Measurements from ENCODE around the gene TTC4. TPM values are rescaled to one million over a fixed set of nuclear protein-coding genes. Genes with fewer than 3 reads are reported as not detected.

The TTC4 gene
- total RNA-seq, 2 donors from 2014 or later = 9.1 to 9.7 TPM

- no peak for ATAC-seq
- Mint-ChIP-seq H3K36me3 (ENCODE audit: low read depth) (no peaks in the 10 kb centered on the region), H3K4me3 (no peak overlapping the region), H3K27ac (no peak overlapping the region), H3K27me3 (peaks cover 32% of the 10 kb centered on the region), H3K4me1 (peaks cover 10% of the 10 kb centered on the region)
- H3K9me3 ChIP-seq (ENCODE audit: control insufficient read depth, low read length, poor library complexity, severe bottlenecking) = no peaks in the 10 kb centered on the region
- DNase-seq = no peak
These were observed 4.8 kb upstream of the TTC4 start for GRCh38 chr1:54710841-54711240.

GRCh38 chr1:54711536-54711935, 4.1 kb upstream of the TTC4 start:
- ATAC-seq (no peak), DNase-seq (no peak)
- no peaks in the 10 kb centered on the region for H3K36me3 Mint-ChIP-seq (ENCODE audit: low read depth)
- H3K27me3 Mint-ChIP-seq = peaks cover 28% of the 10 kb centered on the region
- no peak overlapping the region for H3K4me3 Mint-ChIP-seq
- no peak overlapping the region for H3K27ac Mint-ChIP-seq
- H3K9me3 ChIP-seq (ENCODE audit: control insufficient read depth, low read length, poor library complexity, severe bottlenecking) = no peaks in the 10 kb centered on the region
- H3K4me1 Mint-ChIP-seq = peaks cover 15% of the 10 kb centered on the region

- Mint-ChIP-seq H3K4me1 (peaks cover 21% of the 10 kb centered on the region), H3K4me3 (peak overlapping the region; percentile 91), H3K36me3 (ENCODE audit: low read depth) (no peaks in the 10 kb centered on the region), H3K27me3 (peaks cover 6% of the 10 kb centered on the region), H3K27ac (peak overlapping the region; percentile 85)
- ATAC-seq = no peak
- no peaks in the 10 kb centered on the region for H3K9me3 ChIP-seq (ENCODE audit: control insufficient read depth, low read length, poor library complexity, severe bottlenecking)
- no peak for DNase-seq
These were observed 674 bp upstream of the TTC4 start for GRCh38 chr1:54714881-54715492.

GRCh38 chr1:54716299-54717047, 812 bp downstream of the TTC4 start:
- Mint-ChIP-seq H3K4me3 (peak overlapping the region; percentile 91), H3K27me3 (no peaks in the 10 kb centered on the region), H3K36me3 (ENCODE audit: low read depth) (no peaks in the 10 kb centered on the region), H3K27ac (peak overlapping the region; percentile 85), H3K4me1 (peaks cover 22% of the 10 kb centered on the region)
- DNase-seq (no peak), ATAC-seq (no peak)
- H3K9me3 ChIP-seq (ENCODE audit: control insufficient read depth, low read length, poor library complexity, severe bottlenecking) = no peaks in the 10 kb centered on the region

GRCh38 chr1:54721719-54722118, 6.1 kb downstream of the TTC4 start:
- no peaks in the 10 kb centered on the region for H3K27me3 Mint-ChIP-seq
- H3K4me3 Mint-ChIP-seq = no peak overlapping the region
- no peaks in the 10 kb centered on the region for H3K9me3 ChIP-seq (ENCODE audit: control insufficient read depth, low read length, poor library complexity, severe bottlenecking)
- peaks cover 8% of the 10 kb centered on the region for H3K4me1 Mint-ChIP-seq
- H3K36me3 Mint-ChIP-seq (ENCODE audit: low read depth) = peaks cover 3% of the 10 kb centered on the region
- ATAC-seq = no peak
- no peak overlapping the region for H3K27ac Mint-ChIP-seq
- DNase-seq = no peak

GRCh38 chr1:54723985-54724384, 8.3 kb downstream of the TTC4 start:
- Mint-ChIP-seq H3K4me3 (no peak overlapping the region), H3K27me3 (no peaks in the 10 kb centered on the region), H3K27ac (peak overlapping the region; percentile 24), H3K36me3 (ENCODE audit: low read depth) (peaks cover 3% of the 10 kb centered on the region), H3K4me1 (peaks cover 11% of the 10 kb centered on the region)
- DNase-seq (no peak), ATAC-seq (no peak)
- no peaks in the 10 kb centered on the region for H3K9me3 ChIP-seq (ENCODE audit: control insufficient read depth, low read length, poor library complexity, severe bottlenecking)

- ATAC-seq (no peak), DNase-seq (no peak)
- Mint-ChIP-seq H3K4me1 (peaks cover 8% of the 10 kb centered on the region), H3K36me3 (ENCODE audit: low read depth) (peaks cover 3% of the 10 kb centered on the region), H3K27me3 (no peaks in the 10 kb centered on the region), H3K4me3 (no peak overlapping the region), H3K27ac (no peak overlapping the region)
- no peaks in the 10 kb centered on the region for H3K9me3 ChIP-seq (ENCODE audit: control insufficient read depth, low read length, poor library complexity, severe bottlenecking)
These were observed 9.1 kb downstream of the TTC4 start for GRCh38 chr1:54724771-54725170.

- Mint-ChIP-seq H3K36me3 (ENCODE audit: low read depth) (peaks cover 7% of the 10 kb centered on the region), H3K4me3 (no peak overlapping the region), H3K4me1 (peaks cover 4% of the 10 kb centered on the region), H3K27me3 (no peaks in the 10 kb centered on the region), H3K27ac (peak overlapping the region; percentile 59)
- ATAC-seq = no peak
- DNase-seq = no peak
- no peaks in the 10 kb centered on the region for H3K9me3 ChIP-seq (ENCODE audit: control insufficient read depth, low read length, poor library complexity, severe bottlenecking)
These were observed 12.4 kb downstream of the TTC4 start for GRCh38 chr1:54728027-54728426.

GRCh38 chr1:54736685-54737084, 21.0 kb downstream of the TTC4 start:
- Mint-ChIP-seq H3K27ac (no peak overlapping the region), H3K27me3 (no peaks in the 10 kb centered on the region), H3K36me3 (ENCODE audit: low read depth) (peaks cover 16% of the 10 kb centered on the region), H3K4me3 (no peak overlapping the region), H3K4me1 (peaks cover 13% of the 10 kb centered on the region)
- ATAC-seq (no peak), DNase-seq (no peak)
- no peaks in the 10 kb centered on the region for H3K9me3 ChIP-seq (ENCODE audit: control insufficient read depth, low read length, poor library complexity, severe bottlenecking)

- ATAC-seq (no peak), DNase-seq (no peak)
- Mint-ChIP-seq H3K4me3 (no peak overlapping the region), H3K27me3 (no peaks in the 10 kb centered on the region), H3K27ac (no peak overlapping the region), H3K36me3 (ENCODE audit: low read depth) (peaks cover 16% of the 10 kb centered on the region), H3K4me1 (peaks cover 13% of the 10 kb centered on the region)
- no peaks in the 10 kb centered on the region for H3K9me3 ChIP-seq (ENCODE audit: control insufficient read depth, low read length, poor library complexity, severe bottlenecking)
These were observed 22.6 kb downstream of the TTC4 start for GRCh38 chr1:54738244-54738643.

GRCh38 chr1:54741531-54741930, 25.9 kb downstream of the TTC4 start:
- Mint-ChIP-seq H3K36me3 (ENCODE audit: low read depth) (peaks cover 15% of the 10 kb centered on the region), H3K4me3 (no peak overlapping the region), H3K27ac (no peak overlapping the region), H3K27me3 (no peaks in the 10 kb centered on the region), H3K4me1 (peaks cover 8% of the 10 kb centered on the region)
- DNase-seq = no peak
- no peaks in the 10 kb centered on the region for H3K9me3 ChIP-seq (ENCODE audit: control insufficient read depth, low read length, poor library complexity, severe bottlenecking)
- no peak for ATAC-seq

- Mint-ChIP-seq H3K4me1 (peaks cover 4% of the 10 kb centered on the region), H3K36me3 (ENCODE audit: low read depth) (peaks cover 8% of the 10 kb centered on the region), H3K27me3 (no peaks in the 10 kb centered on the region), H3K27ac (peak overlapping the region; percentile 49), H3K4me3 (no peak overlapping the region)
- H3K9me3 ChIP-seq (ENCODE audit: control insufficient read depth, low read length, poor library complexity, severe bottlenecking) = no peaks in the 10 kb centered on the region
- DNase-seq = no peak
- no peak for ATAC-seq
These were observed 26.6 kb downstream of the TTC4 start for GRCh38 chr1:54742282-54742681.

GRCh38 chr1:54743416-54744226, 28.0 kb downstream of the TTC4 start:
- Mint-ChIP-seq H3K36me3 (ENCODE audit: low read depth) (peaks cover 6% of the 10 kb centered on the region), H3K27ac (no peak overlapping the region), H3K4me3 (no peak overlapping the region), H3K4me1 (peaks cover 4% of the 10 kb centered on the region), H3K27me3 (no peaks in the 10 kb centered on the region)
- H3K9me3 ChIP-seq (ENCODE audit: control insufficient read depth, low read length, poor library complexity, severe bottlenecking) = no peaks in the 10 kb centered on the region
- ATAC-seq (no peak), DNase-seq (no peak)

All from T-helper 17 cell (primary cell).